DND-41 (cell line): ENCODE measurements around the gene PHGDH.

Experiments used
- EZH2 ChIP-seq: IDR thresholded peaks from 3 replicates; pipeline ENCODE4 v1.6.1; 2012; ENCODE audit warnings: borderline replicate concordance, low read depth, mild to moderate bottlenecking, moderate library complexity, low read length, inconsistent platforms; ENCODE audit not compliant: severe bottlenecking
- TF ChIP-seq, protein P1 (sequence below): IDR thresholded peaks from 2 replicates; pipeline ENCODE4 v1.5.1; 2012; ENCODE audit warnings: borderline replicate concordance, low read length, moderate library complexity, mild to moderate bottlenecking; ENCODE audit not compliant: poor library complexity, severe bottlenecking; ENCODE audit errors: extremely low read depth

DNA sequence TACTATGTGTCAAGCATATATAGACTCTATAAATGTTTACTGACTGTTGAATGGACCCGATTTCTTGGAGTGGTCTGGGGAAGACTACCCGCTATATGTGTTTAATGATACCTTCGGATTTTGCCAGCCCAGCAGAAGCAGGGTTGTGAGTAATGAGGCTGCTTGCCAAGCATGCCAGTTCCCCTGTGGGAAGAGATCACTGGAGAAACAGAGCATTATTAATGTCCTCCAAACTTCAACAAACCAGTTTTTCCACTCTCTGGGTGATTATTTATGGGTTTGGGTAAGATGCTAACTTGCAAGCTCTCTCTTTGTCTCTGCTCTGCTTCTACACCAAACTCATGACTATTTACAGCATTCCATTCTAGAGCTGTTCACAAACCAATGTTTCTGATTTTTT, 25.1 kb upstream of the PHGDH start:
- TF ChIP-seq, protein P1, sequence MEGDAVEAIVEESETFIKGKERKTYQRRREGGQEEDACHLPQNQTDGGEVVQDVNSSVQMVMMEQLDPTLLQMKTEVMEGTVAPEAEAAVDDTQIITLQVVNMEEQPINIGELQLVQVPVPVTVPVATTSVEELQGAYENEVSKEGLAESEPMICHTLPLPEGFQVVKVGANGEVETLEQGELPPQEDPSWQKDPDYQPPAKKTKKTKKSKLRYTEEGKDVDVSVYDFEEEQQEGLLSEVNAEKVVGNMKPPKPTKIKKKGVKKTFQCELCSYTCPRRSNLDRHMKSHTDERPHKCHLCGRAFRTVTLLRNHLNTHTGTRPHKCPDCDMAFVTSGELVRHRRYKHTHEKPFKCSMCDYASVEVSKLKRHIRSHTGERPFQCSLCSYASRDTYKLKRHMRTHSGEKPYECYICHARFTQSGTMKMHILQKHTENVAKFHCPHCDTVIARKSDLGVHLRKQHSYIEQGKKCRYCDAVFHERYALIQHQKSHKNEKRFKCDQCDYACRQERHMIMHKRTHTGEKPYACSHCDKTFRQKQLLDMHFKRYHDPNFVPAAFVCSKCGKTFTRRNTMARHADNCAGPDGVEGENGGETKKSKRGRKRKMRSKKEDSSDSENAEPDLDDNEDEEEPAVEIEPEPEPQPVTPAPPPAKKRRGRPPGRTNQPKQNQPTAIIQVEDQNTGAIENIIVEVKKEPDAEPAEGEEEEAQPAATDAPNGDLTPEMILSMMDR, result no peak
- TF ChIP-seq EZH2, result no peak
